DMS153 treated with DMSO at 0.1 percent for 48 hours (cell line): ENCODE measurements around the gene BTRC.
A peak's percentile ranks its signal among the peaks of the same experiment; 100 is the strongest.

ENCODE experiments used
- DNase-seq: peaks from one replicate; lab custom pipeline; 2025; ENCODE audit not compliant: unreplicated experiment; lab: John Stamatoyannopoulos, UW

BTRC gene

DNA sequence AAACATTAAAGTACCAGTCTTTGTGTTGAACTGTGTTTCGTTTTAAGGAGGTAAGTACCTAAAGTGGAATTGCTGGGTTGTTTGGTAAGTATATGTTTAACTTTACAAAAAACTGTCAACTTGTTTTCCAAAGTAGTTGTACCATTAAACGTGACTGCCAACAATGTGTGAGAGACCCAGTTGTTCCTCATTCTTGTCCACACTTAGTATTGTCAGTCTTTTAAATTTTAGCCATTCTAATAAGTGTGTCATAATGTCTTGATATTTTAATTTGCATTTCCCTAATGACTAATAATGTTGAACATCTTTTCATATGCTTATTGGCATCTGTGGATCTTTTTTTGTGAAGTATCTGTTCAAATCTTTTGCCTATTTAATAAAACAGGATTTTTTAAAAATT is 159.8 kb downstream of the BTRC start:
- DNase-seq, result no peak

DNA sequence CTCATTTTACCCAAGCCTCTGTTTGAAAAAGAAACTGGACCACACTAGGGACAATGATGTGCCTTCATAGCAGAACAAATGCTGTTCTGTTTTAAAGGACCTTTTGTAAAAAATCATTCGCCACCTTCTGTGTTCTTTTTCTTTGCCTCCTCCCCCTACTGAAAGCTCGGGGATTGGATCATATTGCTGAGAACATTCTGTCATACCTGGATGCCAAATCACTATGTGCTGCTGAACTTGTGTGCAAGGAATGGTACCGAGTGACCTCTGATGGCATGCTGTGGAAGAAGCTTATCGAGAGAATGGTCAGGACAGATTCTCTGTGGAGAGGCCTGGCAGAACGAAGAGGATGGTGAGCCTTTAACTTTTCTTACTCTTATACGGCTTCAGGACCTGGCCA is 171.9 kb downstream of the BTRC start:
- no peak for DNase-seq

DNA sequence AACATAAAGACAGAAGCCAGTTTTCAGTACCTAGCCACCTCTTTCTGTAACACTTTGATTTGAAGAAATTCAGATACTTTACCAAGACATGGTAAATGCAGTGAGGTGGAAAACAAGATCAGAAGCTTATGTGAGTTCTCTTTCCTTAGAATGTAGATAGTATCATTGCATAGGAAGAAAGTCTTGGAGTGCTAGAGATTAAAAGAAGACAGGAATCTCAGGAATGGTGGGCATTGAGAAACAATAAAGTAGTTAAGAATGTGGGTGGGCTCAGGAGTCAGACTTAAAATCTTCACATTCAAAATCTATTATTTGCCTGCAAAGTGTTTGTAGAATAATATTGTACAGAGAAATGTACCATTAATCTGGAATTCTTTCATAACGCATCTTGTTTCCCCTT is 175.2 kb downstream of the BTRC start:
- DNase-seq, result no peak

DNA sequence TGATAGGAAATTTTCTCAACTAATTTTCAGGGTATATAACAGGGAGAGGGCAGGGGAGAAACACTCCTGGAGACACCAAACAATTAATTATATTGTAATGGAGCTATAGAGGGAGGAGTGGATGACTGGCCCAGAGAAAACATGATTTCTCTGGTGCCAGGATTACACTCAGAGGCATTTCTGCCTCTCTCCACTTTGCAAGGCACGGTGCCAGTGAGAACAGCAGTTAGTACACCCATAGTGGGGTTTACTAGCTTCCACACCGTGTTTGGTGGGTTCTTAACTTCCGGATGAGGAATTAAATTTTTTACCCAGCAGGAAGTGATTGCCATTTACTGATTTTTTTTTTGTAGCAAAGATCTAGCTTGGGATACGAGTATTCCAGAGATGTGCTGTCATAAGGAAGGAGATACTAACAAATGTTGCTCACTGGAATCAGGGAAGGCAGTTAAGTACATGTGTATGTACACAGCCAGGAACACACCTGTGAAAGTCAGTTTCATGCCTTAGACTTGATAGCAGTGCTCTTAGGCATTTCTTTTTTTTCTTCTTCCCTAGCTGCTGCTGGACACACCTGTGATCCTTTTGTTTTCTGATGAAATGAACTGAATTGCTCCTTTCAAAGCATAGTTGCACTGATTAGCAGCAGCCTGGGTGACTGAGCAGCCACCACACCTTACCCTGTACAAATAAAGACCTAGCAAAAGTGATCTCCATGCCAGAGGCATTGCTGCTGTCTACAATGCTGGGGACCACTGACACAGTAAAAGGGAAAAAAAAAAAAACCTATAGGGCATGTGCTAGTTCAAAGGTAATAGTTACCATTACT is 176.0 kb downstream of the BTRC start:
- DNase-seq, result no peak

DNA sequence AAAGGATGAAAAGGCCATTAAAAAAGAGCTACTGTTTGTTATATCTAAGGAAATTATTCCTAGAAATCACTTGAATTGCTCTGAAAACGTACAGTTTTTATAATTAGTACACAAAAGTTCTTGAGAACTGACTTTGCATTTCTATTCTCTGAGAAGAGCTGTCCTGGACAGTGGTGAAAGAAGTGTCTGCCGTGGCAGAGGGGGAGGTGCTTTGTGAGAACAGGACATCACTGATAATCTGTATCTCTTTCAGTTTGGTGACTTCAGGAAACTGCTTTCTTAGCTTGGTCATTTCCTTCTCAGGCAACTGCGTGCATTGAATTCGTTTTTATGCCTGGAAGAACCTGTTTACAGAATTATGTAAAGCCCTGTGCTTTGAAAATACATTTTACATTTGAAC is 182.0 kb downstream of the BTRC start:
- DNase-seq, result no peak

DNA sequence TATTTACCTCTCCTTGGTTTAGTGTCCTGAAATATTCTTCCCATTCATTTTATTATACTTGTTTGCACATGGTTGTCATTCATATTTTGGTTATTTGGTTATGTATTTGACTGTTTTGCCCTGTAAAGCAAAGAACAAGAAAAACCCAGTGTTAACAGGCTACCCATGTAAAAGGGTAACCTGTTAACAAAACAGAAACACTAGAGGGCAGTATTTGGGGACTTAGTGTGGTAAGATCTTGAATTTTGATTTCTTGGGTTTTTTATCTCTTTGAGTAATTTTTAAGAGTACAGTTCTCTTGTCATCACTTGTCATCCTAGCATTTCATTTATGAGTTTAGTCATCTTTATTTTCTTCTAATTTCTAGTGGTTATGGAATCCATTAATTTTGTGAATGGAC is 182.8 kb downstream of the BTRC start:
- no peak for DNase-seq

DNA sequence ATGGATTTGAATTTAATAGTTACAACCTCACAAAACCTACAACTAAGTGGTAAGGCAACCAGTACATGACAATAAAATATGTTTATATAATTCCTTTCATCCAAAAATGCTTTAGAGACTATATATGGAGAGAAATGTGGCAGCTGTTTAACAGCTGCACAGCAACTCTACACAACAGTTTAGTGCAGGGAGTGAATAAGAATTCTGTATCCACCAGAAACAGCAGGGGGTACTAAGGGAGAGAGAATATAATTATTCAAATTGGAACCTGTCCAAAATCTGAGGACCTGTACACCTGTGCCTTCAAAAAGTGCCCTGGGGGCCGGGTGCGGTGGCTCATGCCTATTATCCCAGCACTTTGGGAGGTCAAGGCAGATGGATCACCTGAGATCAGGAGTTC is 184.5 kb downstream of the BTRC start:
- no peak for DNase-seq

DNA sequence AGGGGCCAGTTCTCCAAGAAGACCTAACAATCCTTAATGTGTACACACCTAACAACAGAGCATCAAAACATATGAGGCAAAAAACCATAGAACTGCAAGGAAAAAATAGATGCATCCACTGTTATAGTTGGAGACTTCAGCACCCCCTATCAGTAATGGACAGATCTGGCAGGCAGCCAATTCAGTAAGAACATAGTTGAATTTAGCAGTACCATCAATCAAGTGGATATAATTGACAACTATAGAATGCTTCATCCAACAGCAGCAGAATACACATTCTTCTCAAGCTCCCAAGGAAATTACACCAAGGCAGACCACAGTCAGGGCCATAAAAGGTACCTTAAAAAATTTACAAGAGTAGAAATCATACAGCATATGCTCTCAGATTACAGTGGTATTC is 191.9 kb downstream of the BTRC start:
- DNase-seq, result peak; percentile 10

DNA sequence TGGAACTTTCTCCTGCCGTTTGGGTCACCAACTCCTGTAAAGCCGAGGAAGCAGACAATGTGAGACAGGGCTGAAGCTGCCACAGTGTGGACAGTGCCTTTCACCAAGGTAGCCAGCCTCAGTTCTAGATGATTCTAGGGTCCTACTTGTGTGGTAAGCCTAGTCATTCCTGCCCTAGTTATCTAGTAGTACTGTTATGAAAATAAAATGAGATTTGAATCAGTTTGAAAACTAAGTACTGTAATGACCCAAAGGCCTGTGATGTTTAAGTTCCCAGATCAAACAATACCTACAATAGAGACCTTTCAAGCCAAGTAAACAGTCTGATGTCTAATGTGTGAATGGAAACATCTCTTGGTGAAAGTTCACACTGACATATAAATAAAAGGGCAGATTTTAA is 197.0 kb downstream of the BTRC start:
- DNase-seq, result no peak

DNA sequence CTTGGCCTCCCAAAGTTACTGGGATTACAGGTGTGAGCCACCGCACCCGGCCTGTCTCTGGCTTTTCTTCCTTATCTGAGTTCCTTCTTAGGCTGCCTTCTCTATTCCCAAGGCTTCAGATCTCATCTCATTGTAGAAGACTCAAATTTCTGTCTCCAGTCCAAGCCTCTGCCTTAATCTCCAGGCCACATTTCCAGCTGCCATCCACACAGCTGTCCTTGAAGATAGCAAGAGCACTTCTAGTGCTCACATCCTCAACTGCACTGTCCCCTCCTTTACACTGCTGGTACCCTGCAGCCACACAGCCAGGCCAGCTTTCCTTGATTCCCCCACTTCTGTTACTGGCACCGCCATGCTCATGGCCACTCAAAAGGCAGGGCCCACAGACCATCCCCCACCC is 198.5 kb downstream of the BTRC start:
- DNase-seq, result no peak

DNA sequence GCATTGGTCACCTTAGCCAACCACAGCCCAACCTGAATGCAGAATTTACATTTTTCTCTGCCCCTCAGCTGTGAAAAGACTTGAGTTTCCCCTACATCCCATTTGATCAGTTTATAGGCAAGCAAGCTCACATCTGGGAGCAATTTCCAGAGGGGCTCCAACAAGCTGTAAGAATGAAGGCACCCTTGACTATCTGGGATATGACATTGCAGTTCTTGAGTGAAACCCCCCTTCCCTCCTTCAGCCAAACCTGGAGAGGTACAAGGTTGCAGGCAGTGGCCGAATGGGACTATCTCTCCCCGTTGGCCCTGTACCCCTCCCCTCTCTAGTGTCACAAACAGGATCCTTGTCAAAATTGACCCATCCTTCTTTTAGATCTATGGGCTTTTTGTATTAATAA is 203.6 kb downstream of the BTRC start:
- DNase-seq, result no peak

DNA sequence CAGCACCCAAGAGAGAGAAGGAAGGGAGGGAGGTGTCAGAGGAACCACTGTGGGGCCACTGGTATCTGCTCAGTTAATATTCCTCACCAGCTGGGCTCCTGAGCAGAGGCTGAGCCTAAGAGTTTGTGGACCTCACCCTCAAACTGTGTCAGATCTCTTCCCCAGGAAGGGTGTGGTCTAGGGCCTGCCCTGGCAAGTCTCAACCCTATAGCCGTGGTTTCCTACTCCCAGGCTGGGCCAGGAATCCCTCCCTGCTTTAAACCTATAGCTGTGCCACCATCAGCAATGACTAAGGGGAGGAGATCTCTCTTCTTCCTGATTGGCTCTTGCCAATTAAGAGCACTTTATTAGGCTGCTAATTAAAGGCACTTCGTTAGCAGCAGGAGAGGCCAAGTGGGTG is 204.2 kb downstream of the BTRC start:
- no peak for DNase-seq

DNA sequence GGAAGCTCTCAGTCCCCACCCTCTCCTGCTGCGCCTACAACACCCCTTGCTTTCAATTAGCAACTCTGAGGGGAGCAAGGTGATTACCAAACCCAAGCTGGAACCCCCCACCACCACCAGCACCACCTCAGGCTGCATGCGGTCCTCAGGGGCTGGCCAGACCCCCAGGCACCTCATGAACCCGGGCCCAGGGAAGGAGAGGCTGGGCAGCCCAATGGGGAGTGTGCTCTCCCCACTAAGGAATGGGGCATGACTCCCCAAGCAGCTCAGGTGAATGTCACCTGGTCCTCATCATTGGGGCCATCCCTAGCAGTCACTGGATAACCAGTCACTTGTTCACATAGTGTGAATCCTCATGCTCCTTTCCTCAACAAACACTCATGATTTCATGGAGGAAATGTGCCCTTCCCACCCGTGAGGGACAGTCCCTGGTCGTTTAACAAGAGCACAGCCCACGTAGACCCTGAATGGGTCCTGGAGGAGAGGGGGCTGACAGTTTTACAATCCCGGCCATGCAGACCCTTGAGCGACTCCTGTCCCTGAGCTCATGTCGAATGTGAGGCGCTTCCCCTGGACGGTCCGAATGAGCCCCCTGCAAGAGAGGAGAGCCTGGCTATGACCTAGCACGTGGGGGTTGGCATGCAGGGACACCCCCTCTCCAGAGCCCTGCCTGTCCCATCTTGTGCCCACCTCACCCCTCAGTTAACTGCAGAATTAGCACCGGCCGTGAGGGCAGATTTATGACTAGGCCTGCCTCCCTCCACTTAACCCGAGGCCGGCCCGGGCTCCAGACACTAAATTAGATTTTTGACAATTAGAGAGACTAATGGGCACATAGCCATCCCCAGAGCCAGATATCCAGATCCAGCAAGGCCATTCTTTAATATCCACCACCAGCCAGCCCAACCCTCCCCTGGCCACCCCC is 205.0 kb downstream of the BTRC start:
- no peak for DNase-seq

DNA sequence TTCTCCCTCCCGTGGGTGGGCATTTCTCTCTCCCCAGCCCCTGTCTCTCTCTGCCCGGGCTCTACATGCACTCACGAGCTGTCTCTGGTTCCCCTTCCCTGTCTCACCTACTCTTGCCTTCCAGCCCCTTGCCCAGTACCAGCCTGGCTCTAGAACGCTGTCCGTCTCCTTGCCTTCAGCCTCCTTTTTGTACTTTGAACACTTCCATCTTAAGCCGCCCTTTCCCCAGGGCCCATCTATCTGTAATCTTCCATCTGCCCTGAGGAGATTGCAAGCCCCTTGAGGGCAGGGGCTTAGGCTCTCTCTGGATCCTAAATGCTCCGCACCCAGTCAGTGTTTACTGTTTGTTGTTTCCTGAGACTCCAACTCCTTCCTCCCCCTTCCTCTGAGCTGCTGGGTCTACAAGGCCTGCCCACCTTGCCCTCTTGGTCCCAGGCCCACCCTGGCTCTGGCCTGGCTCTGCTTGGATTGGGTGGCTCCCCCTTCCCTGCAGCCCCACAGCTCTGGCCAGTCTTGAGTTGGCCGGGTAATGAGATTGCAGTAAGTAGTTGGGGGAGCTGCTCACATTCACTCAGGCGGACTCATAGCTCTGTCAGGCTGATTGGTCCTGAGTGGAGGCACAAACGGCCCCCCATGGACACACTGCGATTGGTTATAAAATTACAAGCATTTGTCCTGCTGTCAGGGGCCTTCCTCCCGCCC is 205.8 kb downstream of the BTRC start:
- DNase-seq, result no peak

DNA sequence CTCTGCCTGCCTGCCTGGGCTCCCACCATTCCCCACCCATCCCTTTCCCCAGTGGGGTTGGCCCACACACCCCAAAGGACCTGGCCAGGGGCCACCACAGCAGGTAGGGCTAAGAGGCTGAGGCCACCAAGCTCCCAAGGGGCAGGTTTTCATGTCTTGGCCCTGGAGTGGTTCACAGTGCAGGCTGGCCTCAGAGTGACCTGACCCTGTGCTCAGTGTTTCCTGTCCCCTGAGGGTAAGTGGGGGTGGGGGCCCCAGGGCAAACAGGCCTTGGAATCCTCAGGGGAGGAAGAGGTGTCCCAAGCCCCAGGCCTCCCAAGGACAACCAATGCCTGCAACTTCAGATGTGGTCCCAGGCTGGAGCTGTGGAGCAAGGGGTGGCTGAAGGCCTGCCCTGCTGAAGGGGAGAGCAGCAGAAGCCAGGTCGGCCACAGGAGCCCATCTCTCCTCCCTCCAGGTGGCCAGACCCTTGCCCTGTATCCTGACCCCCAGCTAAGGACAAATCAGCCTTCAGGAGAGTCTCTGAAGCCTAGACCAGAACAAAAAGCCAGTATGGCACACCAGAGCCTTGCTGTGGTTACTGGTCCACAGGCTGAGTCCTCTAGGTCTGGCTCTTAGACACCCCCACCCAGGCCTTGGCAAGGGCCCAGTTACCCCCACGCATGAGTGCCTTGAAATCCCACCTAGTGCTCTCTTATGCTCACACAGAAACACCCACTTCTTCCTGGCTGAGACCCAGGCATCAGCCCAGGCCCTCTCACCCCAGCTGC is 206.5 kb downstream of the BTRC start:
- DNase-seq, result no peak

DNA sequence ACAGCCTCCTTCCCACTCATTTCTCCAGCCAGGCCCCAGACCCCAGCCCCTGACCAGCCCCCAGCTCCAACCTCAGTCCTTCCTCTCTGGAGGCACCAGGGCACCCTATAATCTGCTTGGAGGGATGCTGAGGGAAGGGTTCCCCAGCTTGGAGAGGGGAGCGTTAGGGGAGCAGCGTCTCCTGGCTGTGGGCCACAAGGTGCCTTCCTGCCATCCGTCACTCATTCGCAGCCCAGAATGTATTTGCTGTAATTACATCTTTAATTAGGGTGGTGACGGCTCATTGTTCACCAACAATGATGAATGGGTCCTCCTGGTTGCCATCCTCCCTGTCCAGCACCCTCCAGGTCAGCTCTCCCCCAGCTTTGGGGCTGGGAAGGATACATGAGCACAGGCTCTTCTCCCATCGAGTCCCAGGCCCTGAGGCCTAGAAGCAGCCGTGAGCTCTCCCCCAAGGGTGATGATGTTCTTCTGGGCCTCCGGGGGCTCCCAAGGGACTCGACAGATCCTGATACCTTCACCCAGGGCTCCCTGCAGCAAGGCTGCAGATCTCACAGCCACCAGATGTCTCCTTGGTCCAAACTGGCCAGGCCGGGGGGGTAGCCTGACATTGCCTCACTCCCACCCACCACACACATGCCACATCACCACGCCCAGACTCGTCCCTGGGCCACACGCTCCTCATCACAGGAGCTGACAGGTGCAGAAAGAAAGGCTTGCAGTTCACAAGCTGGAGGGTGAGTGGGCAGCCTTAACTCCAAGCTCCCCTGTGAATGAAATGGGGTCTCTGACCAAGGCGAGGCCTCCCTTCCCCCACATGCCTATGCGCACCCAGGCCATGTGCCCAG is 207.3 kb downstream of the BTRC start:
- DNase-seq, result no peak

DNA sequence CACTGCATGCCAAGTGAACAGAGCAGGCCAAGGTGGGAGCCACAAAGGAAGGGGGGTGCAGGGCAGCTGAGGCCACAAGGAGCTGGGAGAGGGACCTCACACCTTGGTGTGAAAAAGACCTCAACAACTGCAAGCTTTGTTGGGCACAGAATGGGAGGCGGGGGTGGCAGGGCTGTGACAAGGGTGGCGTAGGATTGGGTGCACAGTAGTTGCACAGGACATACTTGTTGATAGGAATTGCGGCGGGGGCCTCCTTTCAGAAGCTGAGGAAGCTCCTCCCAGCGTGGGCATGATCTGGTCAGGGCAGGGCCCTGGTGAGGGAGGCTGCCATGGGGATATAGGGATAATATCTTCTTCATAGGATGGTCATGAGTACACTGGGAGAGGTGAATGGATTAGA is 208.3 kb downstream of the BTRC start:
- DNase-seq, result no peak

DNA sequence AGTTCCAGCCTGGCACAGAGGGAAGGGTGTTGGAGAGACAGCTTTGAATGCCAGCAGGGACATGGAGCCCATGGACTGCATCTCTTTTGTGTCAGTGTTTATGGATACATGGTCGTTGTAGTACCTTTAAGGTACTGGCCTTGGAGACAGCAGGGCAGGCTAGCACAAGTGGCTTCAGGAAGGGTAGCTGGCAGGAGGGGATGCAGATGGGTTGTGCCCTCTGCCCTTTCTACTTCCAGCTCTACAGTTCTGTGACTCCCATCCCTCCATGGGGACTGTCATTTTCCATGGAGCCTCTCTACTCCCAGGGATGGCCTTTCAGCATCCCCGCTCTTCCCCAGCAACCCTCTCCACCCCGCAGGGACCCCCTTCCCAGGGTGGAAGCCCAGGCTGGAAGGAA is 209.0 kb downstream of the BTRC start:
- DNase-seq, result no peak

DNA sequence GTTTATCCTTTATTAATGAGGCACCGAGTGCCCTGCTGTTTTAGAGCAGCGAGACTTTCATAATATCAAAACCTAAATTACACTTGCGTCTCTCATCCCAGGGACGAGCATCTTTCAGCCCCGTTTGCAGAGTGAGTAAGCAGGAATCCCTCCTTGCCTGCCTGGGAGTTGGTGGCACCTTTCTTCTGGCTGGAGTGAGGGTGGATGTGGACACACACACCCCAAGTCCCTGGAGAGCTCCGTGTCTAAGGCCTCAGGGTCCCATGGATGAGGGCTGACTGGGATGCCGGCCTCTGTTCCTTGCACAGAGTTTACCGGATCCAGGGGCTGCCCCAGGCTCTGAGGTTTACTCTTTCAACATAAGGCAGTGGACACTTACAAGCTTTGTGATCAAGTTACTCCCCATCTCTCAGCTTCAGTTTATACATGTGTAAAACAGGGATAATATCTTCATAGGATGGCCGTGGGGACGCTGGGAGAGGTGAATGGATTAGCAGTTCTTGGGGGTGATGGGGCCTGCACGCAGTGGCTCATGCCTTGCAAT is 209.6 kb downstream of the BTRC start:
- no peak for DNase-seq

DNA sequence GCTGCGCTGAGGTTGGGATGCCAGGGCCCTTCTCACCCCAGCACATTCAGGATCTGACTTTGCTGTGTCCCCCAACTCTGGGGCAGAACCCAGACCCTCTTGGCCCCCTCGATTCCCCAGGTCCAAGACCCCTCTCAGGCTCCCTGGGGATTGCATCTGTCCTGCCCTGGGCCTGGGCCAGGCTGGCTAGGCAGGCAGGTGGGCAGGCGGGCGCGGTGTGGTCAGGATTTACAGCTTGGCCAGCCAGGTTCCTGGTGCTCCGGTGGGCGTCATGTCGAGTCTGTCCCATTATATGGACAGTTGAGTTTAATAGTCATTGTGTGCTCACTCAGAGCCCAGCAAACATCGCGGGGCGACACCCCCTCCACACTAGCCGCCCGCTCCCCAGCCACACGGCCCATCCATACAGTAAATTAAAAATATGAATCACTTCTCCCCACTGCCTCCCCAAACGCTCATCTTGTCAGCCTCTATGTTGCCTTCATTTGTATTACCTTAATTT is 210.6 kb downstream of the BTRC start:
- no peak for DNase-seq
